ENCODE data around the gene LRP1.

Gene LRP1

DNA sequence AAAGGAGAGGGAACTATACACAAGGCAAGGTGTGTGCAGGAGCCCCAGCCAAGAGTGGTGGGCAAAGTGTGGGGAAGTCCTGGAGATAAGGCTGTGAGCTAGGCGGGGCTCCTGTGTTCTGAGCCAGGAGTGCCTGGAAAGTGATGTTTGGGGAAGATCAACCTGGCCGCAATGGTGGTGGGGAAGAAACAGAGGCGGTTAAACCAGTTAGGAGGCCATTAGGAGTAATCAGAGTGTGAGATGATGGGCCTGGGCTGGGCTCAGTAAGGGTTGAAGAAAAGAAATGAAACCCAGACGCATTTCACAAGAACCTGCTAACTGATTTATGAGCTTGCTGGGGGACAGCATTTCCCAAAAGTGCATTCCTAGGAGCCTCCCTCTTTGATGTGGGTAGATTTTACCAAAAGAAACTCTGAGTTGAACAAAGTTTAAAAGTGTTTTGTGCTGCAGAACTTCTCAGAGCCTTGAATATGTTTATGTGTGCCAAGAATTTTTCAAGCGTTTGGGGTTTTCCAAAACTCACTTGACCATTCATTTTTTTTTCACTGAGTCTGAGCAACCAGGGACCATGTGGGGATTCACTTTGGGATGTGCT lies 53.4 kb downstream of the LRP1 start:
- Histone ChIP-seq H3K27me3 (ENCODE audit: control insufficient read depth in 2 of 2, insufficient read depth in 2 of 2, low read length in 2 of 2) (no peaks in the 10 kb centered on the region), H3K27ac (ENCODE audit: low read depth in 2 of 2, low read length in 2 of 2) (no peak overlapping the region), H3K4me3 (ENCODE audit: low read length in 2 of 2) (no peak overlapping the region), H3K9me3 (ENCODE audit: control insufficient read depth in 2 of 2, low read length in 2 of 2) (no peaks in the 10 kb centered on the region), H3K4me1 (ENCODE audit: control insufficient read depth in 2 of 2, insufficient read depth in 2 of 2, low read length in 2 of 2) (no peaks in the 10 kb centered on the region), H3K9ac (ENCODE audit: low read depth in 1 of 2, low read length in 2 of 2) (no peak overlapping the region), H3K36me3 (ENCODE audit: control insufficient read depth in 2 of 2, insufficient read depth in 2 of 2, low read length in 2 of 2) (peaks cover 75 to 79% of the 10 kb centered on the region in 2 donors)

DNA sequence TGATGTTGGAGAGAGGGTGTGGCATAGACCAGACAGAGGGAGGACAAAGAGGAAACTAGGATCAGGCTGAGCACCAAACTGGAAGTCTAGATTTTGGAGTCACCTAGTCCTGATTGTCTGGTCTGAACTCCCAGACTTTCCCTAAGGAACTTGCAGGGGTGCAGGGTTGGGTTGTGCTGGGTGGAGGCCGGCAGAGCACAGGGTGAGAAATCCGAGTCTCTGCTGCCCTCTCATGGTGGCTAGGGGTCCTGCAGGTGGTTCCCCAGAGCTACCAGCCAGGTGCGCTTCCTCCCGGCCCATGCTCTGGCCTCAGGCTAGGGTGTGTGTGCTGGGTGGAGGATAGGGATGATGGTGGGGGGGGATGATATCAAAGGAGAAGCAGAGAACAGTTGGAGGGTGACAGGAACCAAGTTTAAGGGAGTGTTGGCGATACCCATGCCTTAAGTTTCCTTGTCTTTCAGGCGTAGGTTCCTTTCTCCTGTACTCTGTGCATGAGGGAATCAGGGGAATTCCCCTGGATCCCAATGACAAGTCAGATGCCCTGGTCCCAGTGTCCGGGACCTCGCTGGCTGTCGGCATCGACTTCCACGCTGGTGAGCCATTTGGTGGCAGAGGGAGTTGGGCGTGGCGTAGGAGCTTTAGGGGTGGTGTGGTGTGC lies 54.8 kb downstream of the LRP1 start:
- Histone ChIP-seq H3K36me3 (ENCODE audit: control insufficient read depth in 2 of 2, insufficient read depth in 2 of 2, low read length in 2 of 2) (peaks cover 76 to 81% of the 10 kb centered on the region in 2 donors), H3K27me3 (ENCODE audit: control insufficient read depth in 2 of 2, insufficient read depth in 2 of 2, low read length in 2 of 2) (no peaks in the 10 kb centered on the region), H3K4me1 (ENCODE audit: control insufficient read depth in 2 of 2, insufficient read depth in 2 of 2, low read length in 2 of 2) (no peaks in the 10 kb centered on the region), H3K4me3 (ENCODE audit: low read length in 2 of 2) (no peak overlapping the region), H3K9me3 (ENCODE audit: control insufficient read depth in 2 of 2, low read length in 2 of 2) (no peaks in the 10 kb centered on the region), H3K9ac (ENCODE audit: low read depth in 1 of 2, low read length in 2 of 2) (no peak overlapping the region), H3K27ac (ENCODE audit: low read depth in 2 of 2, low read length in 2 of 2) (no peak overlapping the region)

- no peak overlapping the region for H3K27ac ChIP-seq (ENCODE audit: low read depth in 2 of 2, low read length in 2 of 2)
- H3K4me3 ChIP-seq (ENCODE audit: low read length in 2 of 2), result no peak overlapping the region
- no peaks in the 10 kb centered on the region for H3K9me3 ChIP-seq (ENCODE audit: control insufficient read depth in 2 of 2, low read length in 2 of 2)
- H3K27me3 ChIP-seq (ENCODE audit: control insufficient read depth in 2 of 2, insufficient read depth in 2 of 2, low read length in 2 of 2), result no peaks in the 10 kb centered on the region
- H3K36me3 ChIP-seq (ENCODE audit: control insufficient read depth in 2 of 2, insufficient read depth in 2 of 2, low read length in 2 of 2), result peaks cover 72 to 79% of the 10 kb centered on the region in 2 donors
- H3K4me1 ChIP-seq (ENCODE audit: control insufficient read depth in 2 of 2, insufficient read depth in 2 of 2, low read length in 2 of 2), result no peaks in the 10 kb centered on the region
- H3K9ac ChIP-seq (ENCODE audit: low read depth in 1 of 2, low read length in 2 of 2), result no peak overlapping the region
Measured at GRCh38 chr12:57183939-57184725, 55.8 kb downstream of the LRP1 start.

- peaks cover 70 to 78% of the 10 kb centered on the region in 2 donors for H3K36me3 ChIP-seq (ENCODE audit: control insufficient read depth in 2 of 2, insufficient read depth in 2 of 2, low read length in 2 of 2)
- H3K9me3 ChIP-seq (ENCODE audit: control insufficient read depth in 2 of 2, low read length in 2 of 2), result no peaks in the 10 kb centered on the region
- H3K27me3 ChIP-seq (ENCODE audit: control insufficient read depth in 2 of 2, insufficient read depth in 2 of 2, low read length in 2 of 2), result no peaks in the 10 kb centered on the region
- no peak overlapping the region for H3K9ac ChIP-seq (ENCODE audit: low read depth in 1 of 2, low read length in 2 of 2)
- H3K4me3 ChIP-seq (ENCODE audit: low read length in 2 of 2), result no peak overlapping the region
- no peaks in the 10 kb centered on the region for H3K4me1 ChIP-seq (ENCODE audit: control insufficient read depth in 2 of 2, insufficient read depth in 2 of 2, low read length in 2 of 2)
- H3K27ac ChIP-seq (ENCODE audit: low read depth in 2 of 2, low read length in 2 of 2), result no peak overlapping the region
Measured at GRCh38 chr12:57185403-57185802, 57.1 kb downstream of the LRP1 start.

- no peaks in the 10 kb centered on the region for H3K9me3 ChIP-seq (ENCODE audit: control insufficient read depth in 2 of 2, low read length in 2 of 2)
- H3K27me3 ChIP-seq (ENCODE audit: control insufficient read depth in 2 of 2, insufficient read depth in 2 of 2, low read length in 2 of 2), result no peaks in the 10 kb centered on the region
- H3K4me3 ChIP-seq (ENCODE audit: low read length in 2 of 2), result no peak overlapping the region
- H3K4me1 ChIP-seq (ENCODE audit: control insufficient read depth in 2 of 2, insufficient read depth in 2 of 2, low read length in 2 of 2), result no peaks in the 10 kb centered on the region
- peaks cover 70 to 78% of the 10 kb centered on the region in 2 donors for H3K36me3 ChIP-seq (ENCODE audit: control insufficient read depth in 2 of 2, insufficient read depth in 2 of 2, low read length in 2 of 2)
- no peak overlapping the region for H3K9ac ChIP-seq (ENCODE audit: low read depth in 1 of 2, low read length in 2 of 2)
- H3K27ac ChIP-seq (ENCODE audit: low read depth in 2 of 2, low read length in 2 of 2), result no peak overlapping the region
Measured at GRCh38 chr12:57185906-57186508, 57.7 kb downstream of the LRP1 start.

DNA sequence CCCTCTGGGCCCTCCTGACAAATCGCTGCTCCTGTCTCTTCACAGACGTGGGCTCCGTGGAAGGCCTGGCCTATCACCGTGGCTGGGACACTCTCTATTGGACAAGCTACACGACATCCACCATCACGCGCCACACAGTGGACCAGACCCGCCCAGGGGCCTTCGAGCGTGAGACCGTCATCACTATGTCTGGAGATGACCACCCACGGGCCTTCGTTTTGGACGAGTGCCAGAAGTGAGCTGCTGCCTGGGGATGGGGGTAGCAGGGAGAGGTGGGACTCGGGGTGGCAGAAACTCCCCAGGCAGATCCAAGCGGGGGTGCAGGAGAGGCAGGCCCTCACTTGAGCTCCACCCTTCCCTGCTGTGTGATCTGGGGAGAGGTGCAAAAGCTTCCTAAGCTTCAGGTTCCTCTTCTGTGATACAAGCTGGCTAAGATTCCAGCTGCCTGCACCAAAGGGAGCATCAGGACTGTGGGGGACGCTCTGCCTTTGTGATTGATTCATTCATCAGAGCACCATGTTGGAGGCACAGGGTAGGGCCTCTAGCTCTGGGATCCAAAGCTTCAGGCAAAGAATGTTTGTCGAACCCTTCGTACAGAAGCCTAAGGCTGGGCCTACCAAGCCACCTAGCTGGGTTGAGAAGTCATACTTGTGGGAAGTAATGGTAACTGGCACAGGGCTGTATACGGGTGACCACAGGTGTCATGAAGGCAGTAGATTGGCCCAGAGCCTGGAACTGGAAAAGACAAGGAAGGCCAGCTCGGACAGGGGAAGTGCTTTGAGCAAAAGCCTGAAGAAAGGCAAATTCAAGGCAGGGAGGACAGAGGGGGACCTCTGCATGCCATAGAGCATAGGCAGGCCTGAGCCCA lies 59.2 kb downstream of the LRP1 start:
- Histone ChIP-seq H3K9ac (ENCODE audit: low read depth in 1 of 2, low read length in 2 of 2) (no peak overlapping the region), H3K9me3 (ENCODE audit: control insufficient read depth in 2 of 2, low read length in 2 of 2) (no peaks in the 10 kb centered on the region), H3K36me3 (ENCODE audit: control insufficient read depth in 2 of 2, insufficient read depth in 2 of 2, low read length in 2 of 2) (peaks cover 74 to 84% of the 10 kb centered on the region in 2 donors), H3K4me3 (ENCODE audit: low read length in 2 of 2) (no peak overlapping the region), H3K4me1 (ENCODE audit: control insufficient read depth in 2 of 2, insufficient read depth in 2 of 2, low read length in 2 of 2) (no peaks in the 10 kb centered on the region), H3K27me3 (ENCODE audit: control insufficient read depth in 2 of 2, insufficient read depth in 2 of 2, low read length in 2 of 2) (no peaks in the 10 kb centered on the region), H3K27ac (ENCODE audit: low read depth in 2 of 2, low read length in 2 of 2) (no peak overlapping the region)

GRCh38 chr12:57188090-57188425 lies 59.8 kb downstream of the LRP1 start:
- Histone ChIP-seq H3K36me3 (ENCODE audit: control insufficient read depth in 2 of 2, insufficient read depth in 2 of 2, low read length in 2 of 2) (peaks cover 80 to 89% of the 10 kb centered on the region in 2 donors), H3K4me3 (ENCODE audit: low read length in 2 of 2) (no peak overlapping the region), H3K9me3 (ENCODE audit: control insufficient read depth in 2 of 2, low read length in 2 of 2) (no peaks in the 10 kb centered on the region), H3K27me3 (ENCODE audit: control insufficient read depth in 2 of 2, insufficient read depth in 2 of 2, low read length in 2 of 2) (no peaks in the 10 kb centered on the region), H3K27ac (ENCODE audit: low read depth in 2 of 2, low read length in 2 of 2) (no peak overlapping the region), H3K4me1 (ENCODE audit: control insufficient read depth in 2 of 2, insufficient read depth in 2 of 2, low read length in 2 of 2) (no peaks in the 10 kb centered on the region), H3K9ac (ENCODE audit: low read depth in 1 of 2, low read length in 2 of 2) (no peak overlapping the region)

DNA sequence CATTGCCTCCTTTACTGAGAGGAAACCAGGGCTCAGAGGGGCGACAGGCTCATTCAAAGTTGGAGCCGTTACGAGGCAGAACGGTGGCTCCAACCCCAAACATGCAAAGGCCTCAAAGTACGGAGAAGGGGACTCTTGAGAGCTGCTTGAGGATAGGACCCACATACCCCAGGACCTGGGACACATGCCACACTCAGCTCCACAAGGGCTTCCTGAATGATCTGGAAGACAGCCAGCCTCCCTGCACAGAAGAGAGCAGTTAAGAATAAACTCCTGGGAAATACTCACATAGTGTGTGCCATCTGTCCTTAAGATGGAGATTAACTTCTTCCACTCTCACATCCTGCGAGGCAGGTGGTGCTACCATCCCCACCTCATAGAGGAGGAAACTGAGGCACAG lies 61.8 kb downstream of the LRP1 start:
- Histone ChIP-seq H3K27ac (ENCODE audit: low read depth in 2 of 2, low read length in 2 of 2) (no peak overlapping the region), H3K9ac (ENCODE audit: low read depth in 1 of 2, low read length in 2 of 2) (no peak overlapping the region), H3K27me3 (ENCODE audit: control insufficient read depth in 2 of 2, insufficient read depth in 2 of 2, low read length in 2 of 2) (no peaks in the 10 kb centered on the region), H3K4me3 (ENCODE audit: low read length in 2 of 2) (no peak overlapping the region), H3K36me3 (ENCODE audit: control insufficient read depth in 2 of 2, insufficient read depth in 2 of 2, low read length in 2 of 2) (peaks cover 83 to 91% of the 10 kb centered on the region in 2 donors), H3K9me3 (ENCODE audit: control insufficient read depth in 2 of 2, low read length in 2 of 2) (no peaks in the 10 kb centered on the region), H3K4me1 (ENCODE audit: control insufficient read depth in 2 of 2, insufficient read depth in 2 of 2, low read length in 2 of 2) (no peaks in the 10 kb centered on the region)

GRCh38 chr12:57190821-57191220 lies 62.5 kb downstream of the LRP1 start:
- H3K9ac ChIP-seq (ENCODE audit: low read depth in 1 of 2, low read length in 2 of 2), result no peak overlapping the region
- H3K27me3 ChIP-seq (ENCODE audit: control insufficient read depth in 2 of 2, insufficient read depth in 2 of 2, low read length in 2 of 2), result no peaks in the 10 kb centered on the region
- peaks cover 82 to 91% of the 10 kb centered on the region in 2 donors for H3K36me3 ChIP-seq (ENCODE audit: control insufficient read depth in 2 of 2, insufficient read depth in 2 of 2, low read length in 2 of 2)
- no peak overlapping the region for H3K4me3 ChIP-seq (ENCODE audit: low read length in 2 of 2)
- no peaks in the 10 kb centered on the region for H3K9me3 ChIP-seq (ENCODE audit: control insufficient read depth in 2 of 2, low read length in 2 of 2)
- no peak overlapping the region for H3K27ac ChIP-seq (ENCODE audit: low read depth in 2 of 2, low read length in 2 of 2)
- H3K4me1 ChIP-seq (ENCODE audit: control insufficient read depth in 2 of 2, insufficient read depth in 2 of 2, low read length in 2 of 2), result no peaks in the 10 kb centered on the region

Data from mucosa of rectum (tissue), 2 donors.